HL-60 (cell line): ENCODE results near the gene WSB2.

Experiments used
- DNase-seq, 2 experiments: peaks; one replicate each; pipeline ENCODE4 v3.0.0-alpha.2; 2010 to 2020; ENCODE audit warnings: low read depth in 1 of 2, low spot score in 1 of 2
- H3K27ac ChIP-seq: fragments of 250-450 bp; sonication (Bioruptor Pico); replicated peaks from 2 replicates; pipeline ENCODE4 v1.5.1; 2020; ENCODE audit warnings: mild to moderate bottlenecking, moderate library complexity
- H3K27me3 ChIP-seq: fragments of 250-450 bp; sonication (Bioruptor Pico); 2 replicates; pipeline ENCODE4 v1.5.1; 2021; ENCODE audit warnings: mild to moderate bottlenecking, moderate library complexity; ENCODE audit not compliant: insufficient read depth, poor library complexity, severe bottlenecking
- H3K4me3 ChIP-seq: replicated peaks from 2 replicates; pipeline ENCODE4 v1.5.1; 2011; ENCODE audit warnings: mild to moderate bottlenecking, control low read depth, low read length; ENCODE audit not compliant: insufficient read depth
- CTCF ChIP-seq: IDR thresholded peaks from one replicate; pipeline ENCODE4 v1.5.1; 2011; ENCODE audit warnings: low read length, control low read depth, inconsistent platforms; ENCODE audit not compliant: insufficient read depth
- GABPA ChIP-seq: IDR thresholded peaks from 2 replicates; pipeline ENCODE4 v1.6.1; 2012; ENCODE audit warnings: low read depth
- POLR2AphosphoS5 ChIP-seq: IDR thresholded peaks from 2 replicates; pipeline ENCODE4 v1.6.1; 2012; ENCODE audit warnings: low read depth
- SPI1 ChIP-seq: IDR thresholded peaks from 2 replicates; pipeline ENCODE4 v1.6.1; 2012; ENCODE audit warnings: low read depth, mild to moderate bottlenecking, borderline replicate concordance
- TF ChIP-seq, protein P1 (sequence below): IDR thresholded peaks from 2 replicates; pipeline ENCODE4 v1.6.1; 2012; ENCODE audit warnings: low read depth; ENCODE audit not compliant: insufficient replicate concordance

Gene WSB2

DNA sequence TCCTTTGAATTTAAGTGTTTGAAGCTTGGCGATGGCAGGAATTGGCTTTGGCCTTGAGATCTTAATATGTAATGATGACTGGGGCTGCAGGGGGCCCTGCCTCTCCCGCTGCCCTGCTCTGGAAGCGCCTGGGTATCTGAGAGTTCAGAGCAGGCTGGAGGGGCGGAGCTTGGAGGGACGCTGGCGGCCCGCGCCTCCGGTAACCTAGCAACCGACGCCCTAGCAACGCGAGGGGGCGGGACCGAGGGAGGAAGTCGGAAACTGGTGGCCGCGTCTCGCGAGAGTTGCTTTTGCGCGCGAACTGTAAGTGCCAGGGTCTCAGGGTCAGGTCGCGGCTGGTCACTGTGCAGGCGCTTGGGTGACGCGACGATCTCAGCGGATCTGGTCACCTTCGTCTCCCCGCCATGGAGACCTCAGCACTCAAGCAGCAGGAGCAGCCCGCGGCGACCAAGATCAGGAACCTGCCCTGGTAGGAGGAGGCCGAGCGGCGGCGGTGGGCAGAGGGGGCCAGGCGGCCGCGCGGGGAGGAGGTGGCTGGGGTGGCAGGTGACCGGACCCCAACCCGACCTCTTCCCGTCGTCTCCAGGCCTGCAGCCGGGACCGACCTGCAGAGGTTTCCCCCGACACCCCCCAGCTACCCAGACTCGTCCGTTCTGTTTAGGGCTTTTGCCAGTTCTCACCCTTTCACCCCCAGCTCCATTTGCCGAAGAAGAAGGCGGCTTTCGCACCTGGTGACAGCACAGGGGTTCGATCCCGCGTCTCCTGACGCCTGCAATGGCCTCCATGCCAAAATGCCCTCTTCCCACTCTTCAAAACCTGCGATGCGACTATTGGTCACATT is 44.3 kb downstream of the WSB2 start, which contains the start of gene RFC5:
TSS of gene RFC5 (plus strand) at position 280 of the 841 bp plus-strand sequence. CDS start at position 405, 125 bp downstream.
- peak; percentile 93 to 97 for DNase-seq
- peak within 1 kb of the TSS; percentile 92 for H3K27ac ChIP-seq
- H3K27me3 ChIP-seq, result no peaks in the 10 kb centered on the region
- TF ChIP-seq, protein P1, sequence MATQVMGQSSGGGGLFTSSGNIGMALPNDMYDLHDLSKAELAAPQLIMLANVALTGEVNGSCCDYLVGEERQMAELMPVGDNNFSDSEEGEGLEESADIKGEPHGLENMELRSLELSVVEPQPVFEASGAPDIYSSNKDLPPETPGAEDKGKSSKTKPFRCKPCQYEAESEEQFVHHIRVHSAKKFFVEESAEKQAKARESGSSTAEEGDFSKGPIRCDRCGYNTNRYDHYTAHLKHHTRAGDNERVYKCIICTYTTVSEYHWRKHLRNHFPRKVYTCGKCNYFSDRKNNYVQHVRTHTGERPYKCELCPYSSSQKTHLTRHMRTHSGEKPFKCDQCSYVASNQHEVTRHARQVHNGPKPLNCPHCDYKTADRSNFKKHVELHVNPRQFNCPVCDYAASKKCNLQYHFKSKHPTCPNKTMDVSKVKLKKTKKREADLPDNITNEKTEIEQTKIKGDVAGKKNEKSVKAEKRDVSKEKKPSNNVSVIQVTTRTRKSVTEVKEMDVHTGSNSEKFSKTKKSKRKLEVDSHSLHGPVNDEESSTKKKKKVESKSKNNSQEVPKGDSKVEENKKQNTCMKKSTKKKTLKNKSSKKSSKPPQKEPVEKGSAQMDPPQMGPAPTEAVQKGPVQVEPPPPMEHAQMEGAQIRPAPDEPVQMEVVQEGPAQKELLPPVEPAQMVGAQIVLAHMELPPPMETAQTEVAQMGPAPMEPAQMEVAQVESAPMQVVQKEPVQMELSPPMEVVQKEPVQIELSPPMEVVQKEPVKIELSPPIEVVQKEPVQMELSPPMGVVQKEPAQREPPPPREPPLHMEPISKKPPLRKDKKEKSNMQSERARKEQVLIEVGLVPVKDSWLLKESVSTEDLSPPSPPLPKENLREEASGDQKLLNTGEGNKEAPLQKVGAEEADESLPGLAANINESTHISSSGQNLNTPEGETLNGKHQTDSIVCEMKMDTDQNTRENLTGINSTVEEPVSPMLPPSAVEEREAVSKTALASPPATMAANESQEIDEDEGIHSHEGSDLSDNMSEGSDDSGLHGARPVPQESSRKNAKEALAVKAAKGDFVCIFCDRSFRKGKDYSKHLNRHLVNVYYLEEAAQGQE, result peak; percentile 54
- TF ChIP-seq POLR2AphosphoS5 (peak; percentile 82; the same call in 1 of the 2 replicates), GABPA (no peak), CTCF (no peak), SPI1 (peak; percentile 95)
- peak within 1 kb of the TSS; percentile 90 for H3K4me3 ChIP-seq

- H3K27me3 ChIP-seq, result no peaks in the 10 kb centered on the region
- no peak overlapping the region for H3K27ac ChIP-seq
- TF ChIP-seq, protein P1, result no peak
- DNase-seq, result no peak
- no peak overlapping the region; the same call in 1 of the 2 replicates for H3K4me3 ChIP-seq
Observed at GRCh38 chr12:118015944-118016343, 45.0 kb downstream of the WSB2 start.

DNA sequence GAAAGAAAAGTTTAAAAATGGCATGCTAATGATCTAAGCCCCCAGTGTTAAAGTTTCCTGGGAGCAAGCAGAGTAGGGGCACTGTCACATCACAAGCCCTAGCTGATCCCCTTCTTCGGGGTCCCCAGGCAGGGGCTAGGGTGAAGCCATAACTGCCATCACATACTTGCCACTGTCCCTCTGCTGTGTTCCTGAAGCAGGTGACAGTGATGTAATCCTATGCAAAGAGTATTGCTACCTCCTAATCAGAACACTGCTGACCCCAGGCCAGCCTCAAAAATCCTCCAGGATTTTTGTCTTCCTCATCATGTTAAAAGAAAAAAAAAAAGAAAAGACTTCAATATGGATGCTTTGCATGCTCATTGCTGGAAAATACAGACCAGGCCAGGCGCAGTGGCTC is 45.7 kb downstream of the WSB2 start:
- H3K27me3 ChIP-seq, result no peaks in the 10 kb centered on the region
- no peak overlapping the region for H3K27ac ChIP-seq
- no peak overlapping the region for H3K4me3 ChIP-seq
- DNase-seq, result no peak
- no peak for TF ChIP-seq SPI1
- no peak for TF ChIP-seq POLR2AphosphoS5
- no peak for TF ChIP-seq CTCF
- no peak for TF ChIP-seq GABPA
- TF ChIP-seq, protein P1, result no peak
